Measurements from ENCODE around the gene BCAS3. TPM values are rescaled to one million over a fixed set of nuclear protein-coding genes. Genes with fewer than 3 reads are reported as not detected.

BCAS3 gene
- total RNA-seq, 1 donor from 2014 or later, result 35.7 TPM

DNA sequence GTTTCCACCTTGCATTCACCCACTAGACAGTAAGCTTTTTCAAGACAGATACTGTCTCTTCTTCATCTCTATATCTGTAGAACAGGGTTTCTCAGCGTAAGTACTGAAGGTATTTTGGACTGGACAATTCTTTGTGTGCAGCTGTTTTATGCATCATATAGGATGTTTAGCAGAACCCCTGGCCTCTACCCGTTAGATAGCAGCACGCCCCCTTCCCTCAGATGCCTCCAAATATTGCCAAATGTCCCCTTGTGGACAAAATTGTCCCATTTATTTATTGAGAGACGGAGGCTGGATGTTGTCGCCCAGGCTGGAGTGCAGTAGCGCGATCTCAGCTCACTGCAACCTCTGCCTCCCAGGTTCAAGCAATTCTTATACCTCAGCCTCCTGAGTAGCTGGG is 458.6 kb downstream of the BCAS3 start:
- TF ChIP-seq, protein P1, sequence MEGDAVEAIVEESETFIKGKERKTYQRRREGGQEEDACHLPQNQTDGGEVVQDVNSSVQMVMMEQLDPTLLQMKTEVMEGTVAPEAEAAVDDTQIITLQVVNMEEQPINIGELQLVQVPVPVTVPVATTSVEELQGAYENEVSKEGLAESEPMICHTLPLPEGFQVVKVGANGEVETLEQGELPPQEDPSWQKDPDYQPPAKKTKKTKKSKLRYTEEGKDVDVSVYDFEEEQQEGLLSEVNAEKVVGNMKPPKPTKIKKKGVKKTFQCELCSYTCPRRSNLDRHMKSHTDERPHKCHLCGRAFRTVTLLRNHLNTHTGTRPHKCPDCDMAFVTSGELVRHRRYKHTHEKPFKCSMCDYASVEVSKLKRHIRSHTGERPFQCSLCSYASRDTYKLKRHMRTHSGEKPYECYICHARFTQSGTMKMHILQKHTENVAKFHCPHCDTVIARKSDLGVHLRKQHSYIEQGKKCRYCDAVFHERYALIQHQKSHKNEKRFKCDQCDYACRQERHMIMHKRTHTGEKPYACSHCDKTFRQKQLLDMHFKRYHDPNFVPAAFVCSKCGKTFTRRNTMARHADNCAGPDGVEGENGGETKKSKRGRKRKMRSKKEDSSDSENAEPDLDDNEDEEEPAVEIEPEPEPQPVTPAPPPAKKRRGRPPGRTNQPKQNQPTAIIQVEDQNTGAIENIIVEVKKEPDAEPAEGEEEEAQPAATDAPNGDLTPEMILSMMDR (IDR thresholded peaks at IDR 0.05), result no peak
- H3K9me3 Mint-ChIP-seq (ENCODE audit: unreplicated experiment), result no peaks in the 10 kb centered on the region
- DNase-seq (ENCODE audit: extremely low spot score, unreplicated experiment), result no peak
- no peaks in the 10 kb centered on the region for H3K27me3 Mint-ChIP-seq (ENCODE audit: unreplicated experiment)
- H3K4me3 Mint-ChIP-seq (ENCODE audit: unreplicated experiment), result no peak overlapping the region
- H3K4me1 Mint-ChIP-seq (ENCODE audit: unreplicated experiment), result peaks cover 21% of the 10 kb centered on the region
- no peaks in the 10 kb centered on the region for H3K36me3 Mint-ChIP-seq (ENCODE audit: unreplicated experiment)
- H3K27ac Mint-ChIP-seq (ENCODE audit: unreplicated experiment), result no peak overlapping the region

- H3K27ac Mint-ChIP-seq (ENCODE audit: unreplicated experiment), result peak overlapping the region; percentile 21
- no peak for DNase-seq (ENCODE audit: extremely low spot score, unreplicated experiment)
- H3K4me1 Mint-ChIP-seq (ENCODE audit: unreplicated experiment), result peaks cover 34% of the 10 kb centered on the region
- no peaks in the 10 kb centered on the region for H3K27me3 Mint-ChIP-seq (ENCODE audit: unreplicated experiment)
- H3K36me3 Mint-ChIP-seq (ENCODE audit: unreplicated experiment), result no peaks in the 10 kb centered on the region
- TF ChIP-seq, protein P1 (IDR thresholded peaks at IDR 0.05), result no peak
- no peaks in the 10 kb centered on the region for H3K9me3 Mint-ChIP-seq (ENCODE audit: unreplicated experiment)
- H3K4me3 Mint-ChIP-seq (ENCODE audit: unreplicated experiment), result no peak overlapping the region
Observed at GRCh38 chr17:61139219-61139618, 461.6 kb downstream of the BCAS3 start.

DNA sequence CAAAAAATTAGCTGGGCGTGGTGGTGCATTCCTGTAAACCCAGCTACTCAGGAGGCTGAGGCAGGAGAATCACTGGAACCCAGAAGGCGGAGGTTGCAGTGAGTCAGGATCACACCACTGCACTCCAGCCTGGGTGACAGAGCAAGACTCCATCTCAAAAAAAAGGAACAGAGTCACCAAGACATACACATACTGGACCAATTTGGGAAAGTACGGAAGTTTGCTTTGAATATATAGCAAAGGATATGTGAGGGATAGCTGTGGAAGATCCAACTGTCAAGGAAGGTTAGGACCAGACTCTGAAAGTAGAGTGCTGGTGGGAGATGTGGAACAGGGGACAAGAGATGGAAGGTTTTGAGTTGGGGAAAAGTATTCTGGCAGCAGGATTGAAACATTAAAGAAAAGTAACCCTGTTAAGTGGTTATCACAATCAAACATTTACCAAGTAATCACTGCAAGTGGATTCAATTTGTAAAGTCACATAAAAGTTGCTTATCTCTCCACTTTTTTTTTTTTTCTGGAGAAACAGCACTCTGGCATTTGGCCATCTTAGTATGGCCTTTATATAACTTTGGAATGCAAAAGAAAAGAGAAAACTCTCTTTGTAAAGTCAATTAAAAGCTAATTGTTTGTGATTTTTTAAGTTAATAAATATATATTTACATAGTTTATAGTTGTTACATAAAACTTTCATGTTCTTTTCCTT is 462.6 kb downstream of the BCAS3 start:
- peaks cover 44% of the 10 kb centered on the region for H3K4me1 Mint-ChIP-seq (ENCODE audit: unreplicated experiment)
- DNase-seq (ENCODE audit: extremely low spot score, unreplicated experiment), result no peak
- H3K4me3 Mint-ChIP-seq (ENCODE audit: unreplicated experiment), result no peak overlapping the region
- no peak overlapping the region for H3K27ac Mint-ChIP-seq (ENCODE audit: unreplicated experiment)
- TF ChIP-seq, protein P1 (IDR thresholded peaks at IDR 0.05), result no peak
- no peaks in the 10 kb centered on the region for H3K36me3 Mint-ChIP-seq (ENCODE audit: unreplicated experiment)
- no peaks in the 10 kb centered on the region for H3K27me3 Mint-ChIP-seq (ENCODE audit: unreplicated experiment)
- no peaks in the 10 kb centered on the region for H3K9me3 Mint-ChIP-seq (ENCODE audit: unreplicated experiment)

DNA sequence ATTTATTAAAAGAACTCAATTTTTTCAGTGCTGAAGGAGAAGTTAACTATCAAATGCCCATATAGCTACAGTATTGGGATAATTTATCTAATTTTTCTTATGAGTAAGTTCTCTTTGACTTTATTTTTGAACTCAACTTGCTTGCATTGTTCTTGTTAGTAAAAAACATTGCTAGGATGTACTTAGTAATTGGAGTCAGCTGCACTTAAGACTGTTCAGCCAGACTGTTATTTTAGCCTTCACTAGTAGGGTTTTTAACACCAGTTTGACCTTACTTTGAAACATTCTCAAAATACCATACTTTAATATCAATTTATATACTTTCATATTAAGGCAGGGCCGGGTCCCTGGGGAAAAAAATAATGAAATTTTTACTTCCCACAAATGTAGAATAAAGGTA is 465.4 kb downstream of the BCAS3 start:
- Mint-ChIP-seq H3K27ac (ENCODE audit: unreplicated experiment) (peak overlapping the region; percentile 12), H3K4me3 (ENCODE audit: unreplicated experiment) (no peak overlapping the region), H3K36me3 (ENCODE audit: unreplicated experiment) (no peaks in the 10 kb centered on the region), H3K9me3 (ENCODE audit: unreplicated experiment) (no peaks in the 10 kb centered on the region), H3K4me1 (ENCODE audit: unreplicated experiment) (peaks cover 52% of the 10 kb centered on the region), H3K27me3 (ENCODE audit: unreplicated experiment) (no peaks in the 10 kb centered on the region)
- TF ChIP-seq, protein P1 (IDR thresholded peaks at IDR 0.05), result no peak
- DNase-seq (ENCODE audit: extremely low spot score, unreplicated experiment), result no peak

GRCh38 chr17:61144137-61144536 is 466.5 kb downstream of the BCAS3 start:
- Mint-ChIP-seq H3K27me3 (ENCODE audit: unreplicated experiment) (no peaks in the 10 kb centered on the region), H3K4me1 (ENCODE audit: unreplicated experiment) (peaks cover 43% of the 10 kb centered on the region), H3K27ac (ENCODE audit: unreplicated experiment) (no peak overlapping the region), H3K4me3 (ENCODE audit: unreplicated experiment) (no peak overlapping the region), H3K9me3 (ENCODE audit: unreplicated experiment) (no peaks in the 10 kb centered on the region), H3K36me3 (ENCODE audit: unreplicated experiment) (no peaks in the 10 kb centered on the region)
- TF ChIP-seq, protein P1 (IDR thresholded peaks at IDR 0.05), result no peak
- no peak for DNase-seq (ENCODE audit: extremely low spot score, unreplicated experiment)
